ENCODE measurements around the gene KCNG1.

Gene KCNG1

GRCh38 chr20:51034988-51035656, 12.2 kb upstream of the KCNG1 start:
- DNase-seq (ENCODE audit: low read depth), result no peak

- DNase-seq (ENCODE audit: low read depth), result no peak
These were observed 11.6 kb upstream of the KCNG1 start for GRCh38 chr20:51034476-51034875.

DNA sequence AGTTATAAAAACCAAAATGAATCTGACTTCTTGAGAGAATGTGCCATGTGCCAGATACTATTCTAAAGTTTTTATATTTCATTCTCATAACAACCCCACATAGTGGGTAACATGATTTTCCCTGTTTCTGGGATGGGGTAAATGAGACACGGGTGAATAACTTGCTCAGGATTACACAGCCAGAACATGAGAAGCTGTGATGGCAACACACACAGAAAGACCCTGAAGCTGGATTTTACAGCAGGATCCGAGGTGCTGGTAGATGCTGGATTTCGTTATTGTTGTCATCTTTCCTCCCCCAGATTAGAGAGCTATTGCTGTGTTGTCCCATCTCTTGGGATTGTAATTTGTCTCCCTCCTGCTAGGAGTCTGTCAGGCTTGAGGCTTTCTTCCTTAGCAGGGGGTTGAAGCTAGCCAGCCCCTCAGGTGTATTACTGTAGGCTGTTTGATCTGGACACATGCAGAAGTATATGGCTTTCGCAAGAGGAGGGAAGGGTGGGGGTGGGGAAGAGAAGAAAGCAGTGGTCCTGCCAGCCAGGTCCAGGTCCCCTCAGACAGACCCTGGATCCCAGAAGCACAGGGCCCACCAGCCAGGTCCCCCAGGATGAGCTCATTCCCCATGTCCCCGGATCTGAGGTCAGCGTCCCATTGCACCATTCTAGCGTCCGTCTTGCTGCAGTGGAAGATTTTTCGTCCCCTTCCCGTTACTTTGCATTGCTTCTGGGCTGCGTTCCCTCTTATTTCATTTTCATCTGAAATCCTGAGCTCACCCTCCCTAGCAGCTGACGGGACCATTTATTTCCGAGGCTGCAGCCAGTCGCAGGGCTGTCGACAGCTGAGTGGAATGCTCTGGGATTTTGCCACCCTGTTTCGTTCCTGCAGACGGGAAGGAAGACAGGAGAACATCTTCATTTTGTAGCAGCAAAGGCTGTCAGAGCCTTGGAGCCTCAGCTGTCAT, 7.3 kb upstream of the KCNG1 start:
- no peak for DNase-seq (ENCODE audit: low read depth)

DNA sequence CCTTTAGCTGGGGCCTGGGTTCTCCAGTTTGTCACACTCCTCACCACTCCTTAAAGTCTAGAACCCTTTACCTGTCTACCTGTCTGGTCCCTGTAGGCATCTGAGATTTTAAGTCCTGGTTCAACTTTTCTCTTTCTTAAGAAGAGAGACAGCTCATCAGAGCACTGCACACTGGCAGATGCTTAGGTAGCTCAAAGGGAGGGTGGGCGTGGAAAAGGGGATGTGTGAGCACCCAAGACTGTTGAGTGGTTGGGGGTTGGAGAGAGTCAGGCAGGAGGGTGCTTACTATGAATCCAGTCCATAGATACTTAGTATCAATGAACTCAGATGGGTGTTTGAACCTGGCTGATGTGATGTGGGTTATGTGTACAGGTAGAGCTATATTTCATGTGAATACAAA, 6.6 kb upstream of the KCNG1 start:
- DNase-seq (ENCODE audit: low read depth), result no peak

GRCh38 chr20:51028616-51029212, 5.8 kb upstream of the KCNG1 start:
- no peak for DNase-seq (ENCODE audit: low read depth)

DNA sequence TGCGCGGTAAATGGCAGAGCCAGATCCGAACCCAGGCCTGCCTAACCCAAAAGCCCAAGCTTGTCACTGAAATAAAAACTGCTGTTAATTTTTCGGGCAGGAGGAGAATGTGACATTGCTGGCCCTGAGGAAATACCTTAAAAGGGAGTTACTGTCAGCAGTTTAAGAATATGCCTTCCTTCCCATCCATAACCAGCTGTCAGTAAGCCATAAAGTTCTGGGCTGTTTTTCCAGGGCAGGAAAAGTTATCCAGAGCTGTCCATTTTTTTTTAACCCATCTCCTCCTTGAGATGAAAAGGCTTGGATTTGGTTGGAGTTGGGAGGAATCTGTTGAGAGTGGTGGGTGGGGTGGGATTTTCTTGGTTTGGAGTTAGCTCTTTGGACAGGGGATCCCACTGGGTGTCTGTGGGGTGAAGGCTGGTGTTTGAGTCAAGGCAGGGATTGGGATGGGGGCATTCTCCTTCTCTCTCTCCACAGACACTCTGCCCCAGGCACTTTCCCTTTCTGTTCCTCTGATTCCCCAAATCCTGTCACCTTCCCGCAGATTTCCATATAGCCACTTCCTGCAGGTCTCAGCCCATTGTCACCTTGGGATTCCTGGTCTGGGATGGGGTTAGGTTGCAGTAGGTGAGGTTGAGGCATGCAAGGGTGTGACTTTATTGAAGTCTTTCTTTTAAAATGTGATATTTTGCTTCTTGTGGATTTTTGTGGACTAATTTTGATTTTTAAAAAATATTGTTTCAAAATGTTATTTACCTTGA, 4.3 kb upstream of the KCNG1 start:
- DNase-seq (ENCODE audit: low read depth), result no peak

DNA sequence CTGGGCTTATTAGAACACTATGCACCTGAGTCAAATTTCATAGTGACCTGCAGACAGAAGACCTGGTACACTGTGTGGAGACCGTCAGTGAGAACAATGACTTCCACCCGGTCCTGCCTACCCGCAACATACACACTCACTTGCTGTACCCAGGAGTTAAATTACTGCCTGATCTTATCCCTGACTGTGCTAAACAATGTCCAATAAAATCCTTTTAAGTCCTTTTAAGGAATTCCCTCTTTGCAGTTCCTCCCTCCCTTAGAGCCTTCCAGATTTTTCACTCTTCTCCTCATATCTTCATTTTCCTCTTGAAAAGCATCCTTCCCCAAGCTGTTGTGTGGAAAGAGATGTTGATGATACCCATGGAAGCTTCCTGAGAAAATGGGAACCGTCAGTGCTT, 3.4 kb upstream of the KCNG1 start:
- no peak for DNase-seq (ENCODE audit: low read depth)

DNA sequence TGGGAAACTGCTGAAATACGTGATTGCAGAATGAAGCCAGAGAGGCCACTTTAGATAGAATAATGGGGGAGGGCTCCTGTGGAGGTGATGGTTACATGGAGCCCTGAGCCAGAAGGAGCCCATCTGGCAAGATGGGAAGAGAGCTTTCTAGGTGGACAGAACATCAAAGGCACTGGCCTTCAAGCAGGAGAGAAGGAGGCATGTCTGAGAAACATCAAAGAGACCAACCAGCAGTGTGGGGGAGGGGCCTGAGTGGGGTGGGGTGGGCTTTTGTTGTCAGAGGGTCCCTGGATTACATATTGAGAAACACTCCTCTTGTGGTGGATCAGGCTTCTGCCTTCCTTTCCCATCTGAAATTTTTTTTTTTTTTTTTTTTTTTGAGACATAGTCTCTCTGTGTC, 1.9 kb upstream of the KCNG1 start:
- no peak for DNase-seq (ENCODE audit: low read depth)

- no peak for DNase-seq (ENCODE audit: low read depth)
These were observed 779 bp upstream of the KCNG1 start for GRCh38 chr20:51023617-51024155.

DNA sequence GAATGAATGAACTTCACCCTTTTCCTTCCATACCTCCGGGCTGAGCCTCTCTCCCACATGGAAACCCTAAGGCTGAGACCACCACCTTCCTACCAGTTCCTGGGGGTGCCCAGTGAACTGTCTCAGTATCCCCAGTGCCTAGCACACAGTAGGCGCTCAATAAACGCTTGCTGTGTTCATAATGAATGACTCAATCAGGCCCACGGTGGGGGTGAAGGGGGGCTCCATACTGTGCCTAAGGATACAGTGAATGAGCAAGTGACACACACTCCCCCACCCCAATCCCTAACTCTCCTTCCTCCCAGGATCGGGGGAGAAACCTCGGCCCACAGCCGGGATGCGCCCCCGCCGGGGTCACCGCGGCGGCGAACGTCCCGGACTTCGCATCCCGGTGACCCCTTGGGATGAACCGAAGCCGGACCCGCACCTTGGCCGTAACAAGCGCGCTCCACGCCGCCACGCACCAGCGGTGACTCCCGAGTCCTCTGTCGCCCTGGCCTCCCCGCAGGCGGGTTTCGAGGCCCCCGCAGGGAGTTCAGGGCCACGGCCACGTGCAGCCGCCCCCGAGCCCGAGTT, 592 bp downstream of the KCNG1 start:
- DNase-seq (ENCODE audit: low read depth), result no peak

- no peak for DNase-seq (ENCODE audit: low read depth)
These were observed 1.6 kb downstream of the KCNG1 start for GRCh38 chr20:51021067-51022025.

GRCh38 chr20:51020657-51021056, 2.2 kb downstream of the KCNG1 start:
- no peak for DNase-seq (ENCODE audit: low read depth)

GRCh38 chr20:51019656-51020592, 3.0 kb downstream of the KCNG1 start:
- no peak for DNase-seq (ENCODE audit: low read depth)

- DNase-seq (ENCODE audit: low read depth), result no peak
These were observed 5.7 kb downstream of the KCNG1 start for GRCh38 chr20:51017251-51017650.

DNA sequence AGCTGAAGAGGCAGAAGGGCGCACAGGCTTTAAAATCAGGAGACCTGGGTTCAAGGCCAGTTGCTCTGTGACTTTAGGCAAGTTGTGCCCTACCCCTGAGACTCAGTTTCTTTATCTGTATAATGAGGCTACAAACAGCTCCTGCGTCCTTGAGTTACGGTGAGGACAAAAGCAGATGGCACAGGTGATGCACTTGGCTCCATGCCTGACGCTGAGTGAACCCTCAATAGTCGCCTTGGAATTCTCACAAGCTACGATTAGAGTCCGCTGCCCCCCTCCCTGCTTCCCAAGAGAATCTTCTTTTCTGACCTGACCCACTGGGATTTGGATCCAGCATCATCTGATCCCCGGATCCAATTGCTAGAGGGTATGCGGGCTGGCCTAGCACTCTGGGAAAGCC, 6.4 kb downstream of the KCNG1 start:
- no peak for DNase-seq (ENCODE audit: low read depth)

DNA sequence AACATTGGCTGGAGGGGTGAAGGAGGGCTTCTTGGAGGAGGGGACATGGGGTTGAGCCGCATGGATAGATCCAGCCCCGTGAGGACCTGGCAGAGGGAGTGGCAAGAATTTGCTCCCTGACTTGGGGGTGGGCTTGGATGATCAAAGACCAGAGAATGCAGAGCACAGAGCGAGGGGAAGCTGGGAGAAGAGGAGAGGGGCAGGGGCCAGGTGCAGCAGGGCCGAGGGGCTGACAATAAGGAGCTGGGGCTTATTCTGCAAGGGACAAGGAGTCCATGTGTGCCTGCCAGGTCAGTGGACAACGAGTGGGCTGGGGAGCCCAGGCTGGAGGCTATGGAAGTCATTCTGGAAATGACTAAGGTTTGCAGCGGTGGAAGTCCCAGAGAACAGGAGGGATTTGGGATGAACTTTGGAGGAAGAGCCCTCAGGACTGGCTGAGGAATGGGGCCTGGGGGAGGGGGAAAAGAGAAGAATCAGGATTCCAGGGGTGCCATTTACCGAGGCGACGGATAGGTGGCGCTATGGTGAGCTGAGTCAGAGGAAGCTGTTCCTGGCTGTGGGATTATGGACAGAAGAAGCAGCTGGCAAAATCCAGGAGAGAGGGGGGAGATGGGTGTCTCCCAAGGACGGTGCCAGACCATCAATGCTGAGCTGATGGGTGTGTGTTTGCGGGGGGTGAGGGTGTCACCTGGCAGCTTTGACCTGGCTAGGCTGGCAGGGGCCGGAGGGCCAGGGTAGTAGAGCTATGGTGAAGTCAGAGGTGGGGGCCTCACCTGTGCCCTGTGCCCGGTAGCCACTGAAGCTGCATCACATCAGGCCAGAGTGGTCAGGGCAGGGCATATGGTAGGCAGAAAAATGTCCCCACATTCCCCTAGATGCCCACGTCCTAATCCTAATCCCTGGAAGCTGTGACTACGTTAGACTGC, 7.8 kb downstream of the KCNG1 start:
- DNase-seq (ENCODE audit: low read depth), result no peak

- no peak for DNase-seq (ENCODE audit: low read depth)
These were observed 9.2 kb downstream of the KCNG1 start for GRCh38 chr20:51013577-51014330.
